ENCODE results near the gene FHIT. TPM values are rescaled to one million over a fixed set of nuclear protein-coding genes. Genes with fewer than 3 reads are reported as not detected.

The FHIT gene
- total RNA-seq, 4 donors from 2014 or later: 7.5 to 20.1 (median 13.5) TPM

DNA sequence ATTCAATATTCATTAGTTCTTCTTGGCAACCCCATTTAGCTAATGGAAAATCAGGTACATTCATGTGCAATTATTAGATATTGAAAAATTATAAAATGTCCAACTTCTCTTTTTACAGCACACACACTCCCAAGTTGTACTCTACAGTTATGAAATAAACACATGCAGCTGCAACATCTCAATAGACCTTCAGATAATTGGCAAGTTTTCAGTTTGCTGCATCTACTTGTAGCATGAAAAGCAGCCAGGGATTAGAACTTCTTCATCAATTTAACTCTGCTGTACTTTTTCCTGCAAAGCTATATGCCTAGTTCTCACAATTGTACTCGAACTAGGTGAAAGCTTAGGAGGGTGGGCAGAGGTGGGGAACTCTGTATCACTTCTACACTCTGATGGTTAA, 46.6 kb upstream of the FHIT start:
- no peak for TF ChIP-seq POLR2AphosphoS5 (IDR thresholded peaks at IDR 0.05)
- no peaks in the 10 kb centered on the region for H3K36me3 ChIP-seq
- no peaks in the 10 kb centered on the region for H3K9me3 ChIP-seq
- in situ Hi-C loops (cut with MboI; ENCODE audit: low pct_ligation_motif_present in 1 of 4, low pct_unique_long_range_greater_than_20kb in 1 of 4, low sequenced_read_pairs in 3 of 4): no loop called here
- H3K4me1 ChIP-seq: no peaks in the 10 kb centered on the region
- 39 to 43% methylated on average over 1 of the region's 1 CpG for WGBS, 2 donors (ENCODE audit: low coverage in 1 of 2)
- no peaks in the 10 kb centered on the region for H3K27me3 ChIP-seq
- H3K4me3 ChIP-seq: no peak overlapping the region
- DNase-seq: no peak
- intact Hi-C loops (cut with DNase I; ENCODE audit: low total_unique reads): no loop called here
- H3K27ac ChIP-seq: no peak overlapping the region

DNA sequence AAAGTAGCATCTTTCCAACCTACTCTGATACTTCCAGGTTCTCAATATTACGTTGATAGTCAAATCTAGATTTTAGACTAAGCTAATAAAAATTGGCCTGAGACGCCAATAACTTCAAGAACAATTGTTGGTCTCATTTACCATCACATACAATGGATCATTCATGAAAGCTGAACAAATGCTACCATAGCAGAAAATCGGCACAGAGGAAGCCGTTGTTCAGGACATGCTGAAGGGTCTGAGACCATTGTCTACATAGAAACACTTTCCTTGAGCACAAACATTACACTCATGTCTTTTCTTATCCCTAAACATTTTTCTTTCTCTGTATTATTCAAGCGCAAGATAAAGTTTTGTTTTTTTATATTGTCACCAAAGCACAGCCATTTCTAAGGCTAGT, 37.2 kb upstream of the FHIT start:
- H3K4me3 ChIP-seq: no peak overlapping the region
- H3K27ac ChIP-seq: no peak overlapping the region
- in situ Hi-C loops (cut with MboI; ENCODE audit: low pct_ligation_motif_present in 1 of 4, low pct_unique_long_range_greater_than_20kb in 1 of 4, low sequenced_read_pairs in 3 of 4) (no loop called here), intact Hi-C loops (cut with DNase I; ENCODE audit: low total_unique reads) (no loop called here)
- no peaks in the 10 kb centered on the region for H3K4me1 ChIP-seq
- no peaks in the 10 kb centered on the region for H3K27me3 ChIP-seq
- TF ChIP-seq EP300 (IDR thresholded peaks at IDR 0.05; ENCODE audit: low read depth) (no peak), POLR2AphosphoS5 (IDR thresholded peaks at IDR 0.05) (no peak), POLR2A (IDR thresholded peaks at IDR 0.05) (no peak)
- TF ChIP-seq, protein P1, sequence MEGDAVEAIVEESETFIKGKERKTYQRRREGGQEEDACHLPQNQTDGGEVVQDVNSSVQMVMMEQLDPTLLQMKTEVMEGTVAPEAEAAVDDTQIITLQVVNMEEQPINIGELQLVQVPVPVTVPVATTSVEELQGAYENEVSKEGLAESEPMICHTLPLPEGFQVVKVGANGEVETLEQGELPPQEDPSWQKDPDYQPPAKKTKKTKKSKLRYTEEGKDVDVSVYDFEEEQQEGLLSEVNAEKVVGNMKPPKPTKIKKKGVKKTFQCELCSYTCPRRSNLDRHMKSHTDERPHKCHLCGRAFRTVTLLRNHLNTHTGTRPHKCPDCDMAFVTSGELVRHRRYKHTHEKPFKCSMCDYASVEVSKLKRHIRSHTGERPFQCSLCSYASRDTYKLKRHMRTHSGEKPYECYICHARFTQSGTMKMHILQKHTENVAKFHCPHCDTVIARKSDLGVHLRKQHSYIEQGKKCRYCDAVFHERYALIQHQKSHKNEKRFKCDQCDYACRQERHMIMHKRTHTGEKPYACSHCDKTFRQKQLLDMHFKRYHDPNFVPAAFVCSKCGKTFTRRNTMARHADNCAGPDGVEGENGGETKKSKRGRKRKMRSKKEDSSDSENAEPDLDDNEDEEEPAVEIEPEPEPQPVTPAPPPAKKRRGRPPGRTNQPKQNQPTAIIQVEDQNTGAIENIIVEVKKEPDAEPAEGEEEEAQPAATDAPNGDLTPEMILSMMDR (IDR thresholded peaks at IDR 0.05): no peak
- no peaks in the 10 kb centered on the region for H3K9me3 ChIP-seq
- H3K36me3 ChIP-seq: no peaks in the 10 kb centered on the region
- no peak for DNase-seq
- WGBS, 2 donors (ENCODE audit: low coverage in 1 of 2): 67 to 86% methylated on average over 5 of the region's 5 CpGs

DNA sequence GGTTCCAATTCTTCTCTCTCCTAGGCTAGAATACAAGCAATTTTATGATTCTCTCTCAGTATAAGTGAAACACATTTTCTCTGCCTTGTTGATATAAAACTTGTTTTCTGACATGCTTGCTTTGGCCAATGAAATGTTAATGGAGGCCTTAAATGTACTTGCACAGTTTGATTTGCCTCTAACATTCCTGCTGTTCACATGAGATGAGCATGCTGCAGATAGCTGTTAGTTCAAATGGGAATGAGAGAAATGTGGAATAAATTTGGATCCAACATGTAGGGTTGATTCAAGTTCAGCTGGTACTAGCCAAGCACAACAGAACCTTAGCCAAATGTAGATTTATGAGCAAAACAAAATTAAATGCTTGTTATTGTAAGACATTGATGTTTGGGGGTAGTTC, 32.6 kb upstream of the FHIT start:
- H3K9me3 ChIP-seq: no peaks in the 10 kb centered on the region
- no peaks in the 10 kb centered on the region for H3K27me3 ChIP-seq
- H3K36me3 ChIP-seq: no peaks in the 10 kb centered on the region
- no peaks in the 10 kb centered on the region for H3K4me1 ChIP-seq
- TF ChIP-seq POLR2A (IDR thresholded peaks at IDR 0.05): no peak
- TF ChIP-seq POLR2AphosphoS5 (IDR thresholded peaks at IDR 0.05): no peak
- TF ChIP-seq, protein P1 (IDR thresholded peaks at IDR 0.05): no peak
- no peak for TF ChIP-seq EP300 (IDR thresholded peaks at IDR 0.05; ENCODE audit: low read depth)
- DNase-seq: no peak
- H3K27ac ChIP-seq: no peak overlapping the region
- in situ Hi-C loops (cut with MboI; ENCODE audit: low pct_ligation_motif_present in 1 of 4, low pct_unique_long_range_greater_than_20kb in 1 of 4, low sequenced_read_pairs in 3 of 4) (no loop called here), intact Hi-C loops (cut with DNase I; ENCODE audit: low total_unique reads) (no loop called here)
- no peak overlapping the region for H3K4me3 ChIP-seq

DNA sequence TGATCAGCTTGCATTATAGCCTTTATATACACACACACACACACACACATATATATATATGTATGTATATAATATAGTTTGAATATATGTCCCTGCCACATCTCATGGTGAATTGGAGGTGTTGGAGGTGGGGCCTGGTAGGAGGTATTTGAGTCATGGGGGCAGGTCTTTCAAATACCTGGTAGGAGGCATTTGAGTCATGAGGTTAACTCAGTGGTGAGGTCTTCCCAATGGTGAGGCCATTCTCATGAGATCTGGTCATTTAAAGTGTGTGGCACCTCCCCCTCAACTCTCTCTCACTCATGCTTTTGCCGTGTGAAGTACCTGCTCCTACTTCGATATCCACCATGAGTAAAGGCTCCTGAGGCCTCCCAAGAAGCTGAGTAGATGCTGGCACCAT, 27.5 kb upstream of the FHIT start:
- in situ Hi-C loops (cut with MboI; ENCODE audit: low pct_ligation_motif_present in 1 of 4, low pct_unique_long_range_greater_than_20kb in 1 of 4, low sequenced_read_pairs in 3 of 4) (no loop called here), intact Hi-C loops (cut with DNase I; ENCODE audit: low total_unique reads) (no loop called here)
- H3K4me1 ChIP-seq: no peaks in the 10 kb centered on the region
- no peaks in the 10 kb centered on the region for H3K36me3 ChIP-seq
- TF ChIP-seq EP300 (IDR thresholded peaks at IDR 0.05; ENCODE audit: low read depth): no peak
- TF ChIP-seq, protein P1 (IDR thresholded peaks at IDR 0.05): no peak
- no peak for TF ChIP-seq POLR2A (IDR thresholded peaks at IDR 0.05)
- no peak for TF ChIP-seq POLR2AphosphoS5 (IDR thresholded peaks at IDR 0.05)
- no peaks in the 10 kb centered on the region for H3K27me3 ChIP-seq
- H3K9me3 ChIP-seq: no peaks in the 10 kb centered on the region
- no peak overlapping the region for H3K27ac ChIP-seq
- WGBS, 2 donors (ENCODE audit: low coverage in 1 of 2): 86 to 91% methylated on average over 2 of the region's 2 CpGs
- H3K4me3 ChIP-seq: no peak overlapping the region
- DNase-seq: no peak

DNA sequence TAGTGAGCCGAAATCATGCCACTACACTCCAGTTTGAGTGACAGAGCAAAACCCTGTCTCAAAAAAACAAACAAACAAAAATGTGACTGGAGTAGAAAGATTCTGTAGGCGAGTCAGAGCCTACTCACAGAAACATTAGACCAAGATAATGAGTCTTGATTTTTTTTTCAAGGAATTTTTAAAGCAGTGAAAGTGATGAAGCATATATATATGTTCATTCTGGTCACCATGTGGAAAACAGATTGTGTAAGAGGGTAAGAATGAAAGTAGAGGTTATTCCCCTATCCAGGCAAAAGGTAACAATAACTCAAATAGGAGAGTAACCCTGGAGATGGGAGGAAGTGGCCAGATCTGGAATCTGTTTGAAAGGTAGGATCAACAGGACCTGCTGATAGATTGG, 26.2 kb upstream of the FHIT start:
- in situ Hi-C loops (cut with MboI; ENCODE audit: low pct_ligation_motif_present in 1 of 4, low pct_unique_long_range_greater_than_20kb in 1 of 4, low sequenced_read_pairs in 3 of 4): no loop called here
- WGBS, 2 donors (ENCODE audit: low coverage in 1 of 2): 71 to 86% methylated on average over 1 to 2 of the region's 2 CpGs
- TF ChIP-seq POLR2A (IDR thresholded peaks at IDR 0.05) (no peak), POLR2AphosphoS5 (IDR thresholded peaks at IDR 0.05) (no peak), EP300 (IDR thresholded peaks at IDR 0.05; ENCODE audit: low read depth) (no peak)
- TF ChIP-seq, protein P1 (IDR thresholded peaks at IDR 0.05): no peak
- Histone ChIP-seq H3K36me3 (no peaks in the 10 kb centered on the region), H3K4me3 (no peak overlapping the region), H3K9me3 (no peaks in the 10 kb centered on the region), H3K27ac (no peak overlapping the region), H3K27me3 (no peaks in the 10 kb centered on the region), H3K4me1 (no peaks in the 10 kb centered on the region)
- intact Hi-C loops (cut with DNase I; ENCODE audit: low total_unique reads): no loop called here
- no peak for DNase-seq

Data from transverse colon (tissue), 4 donors.